H9 (cell line): ENCODE data around the gene FGD6. TPM values are rescaled to one million over a fixed set of nuclear protein-coding genes. Genes with fewer than 3 reads are reported as not detected.

Source experiments
- DNase-seq: peaks from one replicate; pipeline ENCODE4 v3.0.0-alpha.2; 2017
- H2AFZ ChIP-seq: one replicate; pipeline ENCODE4 v1.6.1; 2013; ENCODE audit warnings: mild to moderate bottlenecking, low read length, control low read depth, moderate library complexity
- H2AK5ac ChIP-seq: 2 replicates; pipeline ENCODE4 v1.6.1; 2013; ENCODE audit warnings: low read length, control low read depth, mixed read lengths; ENCODE audit not compliant: insufficient read length
- H2BK120ac ChIP-seq: one replicate; pipeline ENCODE4 v1.6.1; 2013; ENCODE audit warnings: low read depth, mild to moderate bottlenecking, low read length, control low read depth, inconsistent platforms; ENCODE audit not compliant: poor library complexity, severe bottlenecking
- H2BK12ac ChIP-seq: 2 replicates; pipeline ENCODE4 v1.6.1; 2013; ENCODE audit warnings: low read length, control low read depth, mixed read lengths, low read depth; ENCODE audit not compliant: insufficient read length
- H2BK15ac ChIP-seq: 2 replicates; pipeline ENCODE4 v1.6.1; 2013; ENCODE audit warnings: low read depth, low read length, control low read depth
- H2BK20ac ChIP-seq: one replicate; pipeline ENCODE4 v1.6.1; 2013; ENCODE audit warnings: low read depth, mild to moderate bottlenecking, low read length, control low read depth, inconsistent platforms; ENCODE audit not compliant: poor library complexity, severe bottlenecking
- H2BK5ac ChIP-seq: 2 replicates; pipeline ENCODE4 v1.6.1; 2013; ENCODE audit warnings: low read length, control low read depth, mixed read lengths; ENCODE audit not compliant: insufficient read length
- H3K14ac ChIP-seq: 2 replicates; pipeline ENCODE4 v1.6.1; 2013; ENCODE audit warnings: low read length, control low read depth; ENCODE audit not compliant: insufficient read depth
- H3K18ac ChIP-seq: 2 replicates; pipeline ENCODE4 v1.6.1; 2013; ENCODE audit warnings: low read depth, mild to moderate bottlenecking, mixed read lengths, low read length, control low read depth; ENCODE audit not compliant: insufficient read length
- H3K23ac ChIP-seq: 2 replicates; pipeline ENCODE4 v1.6.1; 2013; ENCODE audit warnings: low read length, control low read depth, mixed read lengths, low read depth; ENCODE audit not compliant: insufficient read length
- H3K23me2 ChIP-seq: 2 replicates; pipeline ENCODE4 v1.6.1; 2013; ENCODE audit warnings: low read depth, mild to moderate bottlenecking, mixed read lengths, low read length, control low read depth; ENCODE audit not compliant: insufficient read length, poor library complexity, severe bottlenecking
- H3K27ac ChIP-seq: 2 replicates; pipeline ENCODE4 v1.5.1; 2013; ENCODE audit warnings: low read length, control low read depth, mixed read lengths, low read depth; ENCODE audit not compliant: insufficient read length
- H3K27me3 ChIP-seq: 2 replicates; pipeline ENCODE4 v1.6.1; 2013; ENCODE audit warnings: low read length, control low read depth, inconsistent platforms; ENCODE audit not compliant: insufficient read depth
- H3K4ac ChIP-seq: 2 replicates; pipeline ENCODE4 v1.6.1; 2013; ENCODE audit warnings: low read depth, mild to moderate bottlenecking, control low read depth, inconsistent platforms, low read length, moderate library complexity
- H3K4me1 ChIP-seq: 2 replicates; pipeline ENCODE4 v1.6.1; 2013; ENCODE audit warnings: low read length, control low read depth, inconsistent platforms; ENCODE audit not compliant: insufficient read depth
- H3K4me2 ChIP-seq: 2 replicates; pipeline ENCODE4 v1.6.1; 2013; ENCODE audit warnings: low read length, control low read depth, mixed read lengths; ENCODE audit not compliant: insufficient read length, insufficient read depth
- H3K56ac ChIP-seq: 2 replicates; pipeline ENCODE4 v1.6.1; 2013; ENCODE audit warnings: low read depth, mild to moderate bottlenecking, mixed read lengths, low read length, control low read depth; ENCODE audit not compliant: insufficient read length
- H3K79me1 ChIP-seq: 2 replicates; pipeline ENCODE4 v1.6.1; 2013; ENCODE audit warnings: low read depth, mild to moderate bottlenecking, moderate library complexity, low read length, control low read depth, inconsistent platforms; ENCODE audit not compliant: insufficient read depth, poor library complexity, severe bottlenecking
- H3K79me2 ChIP-seq: 2 replicates; pipeline ENCODE4 v1.6.1; 2013; ENCODE audit warnings: low read length, control low read depth, inconsistent platforms; ENCODE audit not compliant: insufficient read depth
- H3K9ac ChIP-seq: 2 replicates; pipeline ENCODE4 v1.6.1; 2013; ENCODE audit warnings: low read length, control low read depth, mixed read lengths; ENCODE audit not compliant: insufficient read length; ENCODE audit errors: extremely low read depth
- H3K9me3 ChIP-seq: one replicate; pipeline ENCODE4 v1.6.1; 2013; ENCODE audit warnings: low read depth, low read length, inconsistent platforms; ENCODE audit not compliant: control insufficient read depth
- H3T11ph ChIP-seq: one replicate; pipeline ENCODE4 v1.6.1; 2013; ENCODE audit warnings: mild to moderate bottlenecking, low read length, control low read depth, inconsistent platforms
- H4K20me1 ChIP-seq: one replicate; pipeline ENCODE4 v1.6.1; 2013; ENCODE audit not compliant: control insufficient read depth, insufficient read length, insufficient read depth
- H4K5ac ChIP-seq: 2 replicates; pipeline ENCODE4 v1.6.1; 2013; ENCODE audit warnings: low read depth, mild to moderate bottlenecking, mixed read lengths, low read length, control low read depth; ENCODE audit not compliant: insufficient read length
- H4K8ac ChIP-seq: replicated peaks from 2 replicates; pipeline ENCODE4 v1.6.1; 2013; ENCODE audit warnings: low read length, control low read depth, mixed read lengths, low read depth; ENCODE audit not compliant: insufficient read length
- H4K91ac ChIP-seq: 2 replicates; pipeline ENCODE4 v1.6.1; 2013; ENCODE audit warnings: low read depth, mild to moderate bottlenecking, moderate library complexity, mixed read lengths, low read length, control low read depth; ENCODE audit not compliant: insufficient read length
- H3K27ac Mint-ChIP-seq, 3 experiments: 2 replicates in 2 of 3; 3 replicates in 1 of 3; pipeline ENCODE4 v1.8.0; 2020 to 2021; ENCODE audit warnings: mixed read lengths in 3 of 3, mild to moderate bottlenecking in 1 of 3, moderate library complexity in 1 of 3
- H3K27me3 Mint-ChIP-seq: 2 replicates; pipeline ENCODE4 v1.8.0; 2021; ENCODE audit warnings: low read depth, mild to moderate bottlenecking, moderate library complexity, mixed read lengths
- H3K36me3 Mint-ChIP-seq, 3 experiments: 2 replicates in 2 of 3; 3 replicates in 1 of 3; pipeline ENCODE4 v1.8.0; 2020 to 2021; ENCODE audit warnings: low read depth in 3 of 3, mixed read lengths in 3 of 3; ENCODE audit not compliant: insufficient read depth in 1 of 3
- H3K4me1 Mint-ChIP-seq, 2 experiments: 2 replicates each; pipeline ENCODE4 v1.8.0; 2020; ENCODE audit warnings: mixed read lengths in 2 of 2
- H3K4me3 Mint-ChIP-seq, 2 experiments: 2 replicates in 1 of 2; 3 replicates in 1 of 2; pipeline ENCODE4 v1.8.0; 2020 to 2021; ENCODE audit warnings: mild to moderate bottlenecking in 2 of 2, mixed read lengths in 2 of 2, moderate library complexity in 1 of 2
- H3K9me3 Mint-ChIP-seq, 2 experiments: 2 replicates in 1 of 2; 3 replicates in 1 of 2; pipeline ENCODE4 v1.8.0; 2020; ENCODE audit warnings: mild to moderate bottlenecking in 2 of 2, mixed read lengths in 2 of 2, moderate library complexity in 1 of 2
- CTCF ChIP-seq: fragments of 200-600 bp; sonication (generic); conservative IDR thresholded peaks from 3 replicates; pipeline ENCODE4 v1.8.0; 2021; ENCODE audit warnings: antibody characterized with exemption, mild to moderate bottlenecking
- WGBS: extraction: QIAGEN DNeasy Blood & Tissue Kit; methylation state at CpG from one replicate; pipeline ENCODE4 v1.1.7; 2013; ENCODE audit warnings: missing lambda C conversion rate, low lambda C conversion rate, mixed read lengths; ENCODE audit not compliant: insufficient read length; ENCODE audit errors: extremely low coverage; 5-methylcytosine and 5-hydroxymethylcytosine counted together
- total RNA-seq: library from RNA; stranded (reverse); gene quantifications from 2 replicates; pipeline ENCODE4 v1.2.1, GENCODE V29; 2021

The FGD6 gene
- total RNA-seq, 1 experiment from 2014 or later, result 39.5 TPM

DNA sequence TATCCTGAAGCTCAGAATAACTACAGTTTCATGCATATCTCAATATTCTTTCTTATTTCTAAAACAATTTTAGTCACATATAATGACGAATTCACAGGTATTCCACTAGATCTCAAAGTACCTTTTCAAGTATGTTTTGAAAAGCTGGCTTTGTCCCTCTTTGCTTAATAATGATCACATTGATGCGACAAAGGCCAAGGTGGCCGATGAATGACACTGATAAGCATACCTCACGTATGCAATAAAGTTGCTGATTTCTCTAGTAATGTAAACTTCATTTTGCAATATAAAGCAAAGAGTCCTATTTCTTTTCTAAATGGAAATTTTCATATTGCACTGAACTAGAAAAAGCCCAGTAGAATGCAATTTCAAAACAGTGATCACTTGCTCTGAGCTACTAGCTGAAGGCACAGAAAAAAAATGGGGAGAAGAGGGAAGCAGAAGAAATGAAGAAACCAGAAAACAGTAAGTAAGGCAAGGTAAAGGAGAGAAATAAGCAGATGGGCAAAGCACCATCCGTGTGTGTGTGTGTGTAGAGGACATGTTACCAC is 29.3 kb downstream of the FGD6 start:
- no peaks in the 10 kb centered on the region; the same call in 1 of the 2 replicates for H3K79me2 ChIP-seq
- H4K5ac ChIP-seq, result no peak overlapping the region
- H2AK5ac ChIP-seq, result no peak overlapping the region
- H2BK5ac ChIP-seq, result no peak overlapping the region
- H3K27ac Mint-ChIP-seq, result peak overlapping the region in 2 of 3 experiments; percentile 67 to 87; a peak in 5 of 7 replicates
- H2BK120ac ChIP-seq, result no peak overlapping the region
- peaks cover 2% of the 10 kb centered on the region; the same call in 1 of the 2 replicates for H3K4me1 ChIP-seq
- H2BK20ac ChIP-seq, result no peak overlapping the region
- H3K27me3 ChIP-seq, result no peaks in the 10 kb centered on the region
- H3T11ph ChIP-seq, result no peak overlapping the region
- no peak overlapping the region for H3K4me2 ChIP-seq
- H3K9ac ChIP-seq, result no peak overlapping the region
- peaks cover 29 to 36% of the 10 kb centered on the region in 2 experiments for H3K4me1 Mint-ChIP-seq
- no peak overlapping the region for H3K4ac ChIP-seq
- H4K8ac ChIP-seq, result no peak overlapping the region
- H3K56ac ChIP-seq, result no peak overlapping the region
- H3K23me2 ChIP-seq, result no peaks in the 10 kb centered on the region
- H3K27me3 Mint-ChIP-seq, result no peaks in the 10 kb centered on the region
- no peaks in the 10 kb centered on the region for H4K20me1 ChIP-seq
- H3K9me3 Mint-ChIP-seq, result no peaks in the 10 kb centered on the region
- H2AFZ ChIP-seq, result no peak overlapping the region
- H4K91ac ChIP-seq, result no peak overlapping the region
- no peak overlapping the region for H2BK15ac ChIP-seq
- no peak overlapping the region for H3K27ac ChIP-seq
- peak overlapping the region; percentile 50 for H3K18ac ChIP-seq
- no CpG with 5 or more reads among the region's 5 CpGs for WGBS
- H3K79me1 ChIP-seq, result no peaks in the 10 kb centered on the region
- TF ChIP-seq CTCF, result no peak
- H3K36me3 Mint-ChIP-seq, result peaks cover 2 to 25% (median 9%) of the 10 kb centered on the region in 3 experiments; a peak in 5 of 7 replicates
- H3K14ac ChIP-seq, result peak overlapping the region; percentile 40; the same call in 1 of the 2 replicates
- no peak overlapping the region for H2BK12ac ChIP-seq
- H3K9me3 ChIP-seq, result no peaks in the 10 kb centered on the region
- no peak overlapping the region for H3K4me3 Mint-ChIP-seq
- H3K23ac ChIP-seq, result no peak overlapping the region
- no peak for DNase-seq
